MG63 (cell line): Measurements from ENCODE around the gene CCDC57. TPM values are rescaled to one million over a fixed set of nuclear protein-coding genes. Genes with fewer than 3 reads are reported as not detected.
"Not testable (repeated sequence)": the region's sequence is repeated elsewhere in the genome, so short reads cannot be mapped to it uniquely, and the experiment has no call there.

Experiments used
- DNase-seq: peaks from one replicate; pipeline ENCODE4 v3.0.0-alpha.2; 2020
- H3K27me3 ChIP-seq: fragments of 250-450 bp; sonication (Bioruptor Pico); 2 replicates; pipeline ENCODE4 v1.5.1; 2020; ENCODE audit warnings: mild to moderate bottlenecking, moderate library complexity
- H3K36me3 ChIP-seq: fragments of 250-450 bp; sonication (Bioruptor Pico); 2 replicates; pipeline ENCODE4 v1.5.1; 2020; ENCODE audit warnings: mild to moderate bottlenecking, moderate library complexity
- H3K4me3 ChIP-seq: fragments of 250-450 bp; sonication (Bioruptor Pico); 2 replicates; pipeline ENCODE4 v1.5.1; 2020; ENCODE audit warnings: mild to moderate bottlenecking, moderate library complexity
- H3K9me3 ChIP-seq: fragments of 250-450 bp; sonication (Bioruptor Pico); 2 replicates; pipeline ENCODE4 v1.5.1; 2020; ENCODE audit warnings: mild to moderate bottlenecking, moderate library complexity
- total RNA-seq: library from RNA; depleted of rRNA; stranded (reverse); fragments of >200 nt; shearing (Covaris generic); gene quantifications from 2 replicates; pipeline ENCODE4 v1.2.3, GENCODE V29; 2014; ENCODE audit warnings: low replicate concordance; rRNA removed

CCDC57 gene, protein sequence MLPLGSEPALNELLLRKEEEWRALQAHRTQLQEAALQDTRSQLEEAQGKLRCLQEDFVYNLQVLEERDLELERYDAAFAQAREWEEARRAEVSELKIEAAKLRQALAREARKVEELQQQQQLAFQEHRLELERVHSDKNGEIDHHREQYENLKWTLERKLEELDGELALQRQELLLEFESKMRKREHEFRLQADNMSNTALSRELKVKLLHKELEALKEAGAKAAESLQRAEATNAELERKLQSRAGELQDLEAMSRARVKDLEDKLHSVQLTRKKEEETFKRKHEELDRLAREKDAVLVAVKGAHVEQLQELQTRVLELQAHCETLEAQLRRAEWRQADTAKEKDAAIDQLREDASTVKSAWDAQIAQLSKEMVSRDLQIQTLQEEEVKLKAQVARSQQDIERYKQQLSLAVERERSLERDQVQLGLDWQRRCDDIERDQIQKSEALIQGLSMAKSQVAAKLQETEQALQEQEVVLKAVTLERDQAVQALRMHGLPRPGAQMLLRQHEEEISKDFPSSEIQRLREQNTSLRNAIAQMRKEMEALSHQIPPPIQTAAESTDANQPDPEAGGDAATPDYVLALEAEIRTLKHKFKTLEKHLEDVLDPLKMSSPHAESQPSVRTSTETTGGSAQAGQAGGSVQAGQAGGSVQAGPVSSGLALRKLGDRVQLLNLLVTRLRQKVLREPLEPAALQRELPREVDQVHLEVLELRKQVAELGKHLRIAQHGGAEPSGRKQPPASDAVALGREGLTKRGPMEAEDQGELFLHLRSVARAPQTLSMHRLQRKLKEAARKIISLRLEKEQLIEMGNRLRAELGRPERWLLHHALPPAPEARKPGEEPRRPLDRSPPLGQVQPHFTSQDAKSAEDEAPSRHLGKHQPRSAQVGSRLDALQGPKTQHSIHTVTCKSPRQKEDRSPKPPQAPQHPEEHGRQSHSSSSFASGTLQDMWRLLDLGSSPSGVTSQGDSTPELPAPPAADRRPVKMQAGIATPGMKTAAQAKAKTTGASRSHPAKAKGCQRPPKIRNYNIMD
- total RNA-seq, result 6.9 and 8.2 TPM in 2 replicates

DNA sequence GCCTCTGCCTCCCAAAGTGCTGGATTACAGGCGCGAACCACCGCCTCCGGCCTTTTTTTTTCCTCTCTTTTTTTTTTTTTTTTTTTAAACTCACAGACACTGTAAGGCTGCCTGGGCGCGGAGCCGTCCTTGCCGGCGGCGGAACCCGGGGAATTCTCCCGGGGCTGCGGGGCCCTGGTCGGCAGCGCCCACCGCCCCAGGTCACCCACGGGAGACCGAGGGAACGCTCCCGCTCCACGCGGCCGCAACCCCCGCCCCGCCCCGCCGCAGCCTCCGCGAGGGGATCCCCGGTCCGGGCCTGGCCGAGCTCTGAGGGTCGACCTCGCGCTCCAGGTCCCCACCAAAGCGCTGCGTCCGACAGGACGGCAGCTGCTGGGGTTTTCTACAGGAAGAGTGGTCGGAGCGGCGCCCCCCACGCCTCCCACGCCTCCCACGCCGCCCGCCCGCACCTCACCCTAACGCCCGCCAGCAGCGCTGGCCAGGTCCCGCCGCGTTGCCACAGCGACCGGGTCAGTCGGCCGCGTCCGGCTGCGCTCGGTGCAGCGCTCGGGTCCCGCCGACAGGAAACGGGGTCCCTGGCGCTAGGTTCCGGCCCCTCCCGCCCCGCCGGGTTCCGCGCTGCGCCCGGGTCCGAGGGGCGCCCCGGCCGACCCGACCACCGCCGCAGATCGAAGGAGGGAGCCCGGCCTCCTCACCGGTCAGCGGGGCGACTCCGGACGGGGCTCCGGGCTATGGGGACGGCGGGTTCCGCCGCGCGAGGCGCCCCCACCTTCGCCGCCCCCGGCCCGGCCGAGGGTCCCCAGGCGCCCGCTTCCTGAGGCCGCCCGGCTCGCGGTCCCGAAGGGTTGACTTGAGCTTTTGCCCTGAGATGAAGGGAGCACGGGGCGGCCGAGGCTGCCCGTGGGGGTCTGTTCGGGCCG lies at the start of gene CCDC57:
TSS of gene CCDC57 (minus strand) at position 512 of the 920 bp plus-strand sequence. CDS start 10,898 bp downstream, outside the sequence.
- peak; percentile 89 for DNase-seq
- H3K27me3 ChIP-seq, result no peaks in the 10 kb centered on the region
- no peaks in the 10 kb centered on the region for H3K36me3 ChIP-seq
- no peaks in the 10 kb centered on the region for H3K9me3 ChIP-seq
- peak within 1 kb of the TSS; percentile 91 for H3K4me3 ChIP-seq

DNA sequence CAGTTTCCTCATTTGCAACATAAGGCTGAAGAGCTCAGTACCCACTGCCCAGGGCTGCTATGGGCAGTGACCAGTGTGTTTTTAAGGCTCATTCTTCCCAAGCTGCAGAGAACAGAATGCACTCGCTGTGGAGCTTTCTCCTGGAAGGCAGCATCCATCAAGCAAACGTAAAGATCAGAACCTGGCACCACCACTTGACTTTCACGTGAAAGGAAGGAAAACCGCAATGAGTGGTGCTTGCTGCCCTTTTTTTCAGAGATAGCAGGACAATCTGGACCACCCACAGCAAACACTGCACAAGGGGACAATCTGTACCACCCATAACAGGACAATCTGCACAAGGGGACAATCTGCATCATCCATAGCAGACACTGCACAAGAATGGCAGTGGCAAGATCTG lies 49.7 kb upstream of the CCDC57 start:
- DNase-seq, result no peak
- no peak overlapping the region for H3K4me3 ChIP-seq
- peaks cover 97% of the 10 kb centered on the region for H3K36me3 ChIP-seq
- H3K9me3 ChIP-seq, result no peaks in the 10 kb centered on the region
- no peaks in the 10 kb centered on the region for H3K27me3 ChIP-seq

DNA sequence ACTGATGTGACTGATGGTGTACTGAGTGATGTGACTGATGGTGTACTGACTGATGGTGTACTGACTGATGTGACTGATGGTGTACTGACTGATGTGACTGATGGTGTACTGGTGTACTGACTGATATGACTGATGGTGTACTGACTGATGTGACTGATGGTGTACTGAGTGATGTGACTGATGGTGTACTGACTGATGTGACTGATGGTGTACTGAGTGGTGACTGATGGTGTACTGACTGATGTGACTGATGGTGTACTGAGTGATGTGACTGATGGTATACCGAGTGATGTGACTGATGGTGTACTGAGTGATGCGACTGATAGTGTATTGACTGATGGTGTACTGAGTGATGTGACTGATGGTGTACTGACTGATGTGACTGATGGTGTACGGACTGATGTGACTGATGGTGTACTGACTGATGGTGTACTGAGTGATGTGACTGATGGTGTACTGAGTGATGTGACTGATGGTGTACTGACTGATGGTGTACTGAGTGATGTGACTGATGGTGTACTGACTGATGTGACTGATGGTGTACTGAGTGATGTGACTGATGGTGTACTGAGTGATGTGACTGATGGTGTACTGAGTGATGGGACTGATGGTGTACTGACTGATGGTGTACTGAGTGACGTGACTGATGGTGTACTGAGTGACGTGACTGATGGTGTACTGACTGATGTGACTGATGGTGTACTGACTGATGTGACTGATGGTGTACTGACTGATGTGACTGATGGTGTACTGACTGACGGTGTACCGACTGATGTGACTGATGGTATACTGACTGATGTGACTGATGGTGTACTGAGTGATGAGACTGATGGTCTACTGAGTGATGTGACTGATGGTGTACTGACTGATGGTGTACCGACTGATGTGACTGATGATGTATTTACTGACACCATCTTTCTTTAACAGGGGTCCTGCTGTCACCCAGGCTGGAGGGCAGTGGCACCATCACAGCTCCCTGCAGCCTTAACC lies 47.6 kb upstream of the CCDC57 start:
- not testable (repeated sequence) for H3K9me3 ChIP-seq, DNase-seq, H3K27me3 ChIP-seq, H3K4me3 ChIP-seq
- H3K36me3 ChIP-seq, result peaks cover 97% of the 10 kb centered on the region

DNA sequence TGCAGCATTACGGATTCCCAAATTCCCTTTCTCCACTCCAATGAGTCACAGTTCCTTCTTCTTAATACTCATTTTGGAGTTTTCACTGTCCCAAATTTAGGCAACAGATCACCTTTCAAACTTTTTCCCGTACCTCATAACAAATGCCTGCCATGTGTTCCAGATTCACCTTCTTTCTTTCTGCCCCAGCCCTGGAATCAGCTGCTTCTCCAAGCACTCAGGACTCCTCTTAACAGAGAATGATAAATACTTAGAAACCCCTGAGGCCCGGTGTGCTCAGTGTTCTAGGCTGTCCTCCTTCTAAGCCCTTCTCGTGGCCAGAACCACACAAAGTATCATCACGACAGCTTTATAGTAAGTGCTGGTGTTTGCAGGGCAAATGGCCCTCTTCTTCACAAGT lies 45.9 kb upstream of the CCDC57 start:
- H3K4me3 ChIP-seq, result no peak overlapping the region
- DNase-seq, result no peak
- H3K36me3 ChIP-seq, result peaks cover 83% of the 10 kb centered on the region
- no peaks in the 10 kb centered on the region for H3K9me3 ChIP-seq
- H3K27me3 ChIP-seq, result no peaks in the 10 kb centered on the region

DNA sequence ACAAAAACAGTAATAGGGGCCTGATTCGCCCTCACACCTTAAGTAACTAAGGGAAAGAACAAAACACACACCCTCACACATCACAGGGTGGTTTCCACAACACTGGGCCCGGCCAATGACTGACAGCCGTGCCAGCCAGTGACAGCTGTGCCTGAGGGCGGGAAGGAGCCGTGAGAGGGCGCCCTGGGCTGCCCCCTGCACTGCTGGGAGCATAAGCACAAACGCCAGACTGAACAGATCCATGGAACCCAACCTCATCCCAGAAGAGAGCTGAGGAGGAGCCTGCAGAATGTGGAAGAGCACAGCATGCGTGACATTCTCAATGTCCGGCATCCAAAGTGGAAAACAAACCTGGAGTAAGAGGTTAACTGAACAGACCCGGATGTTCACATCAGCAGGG lies 44.8 kb upstream of the CCDC57 start:
- Histone ChIP-seq H3K36me3 (peaks cover 83% of the 10 kb centered on the region), H3K4me3 (no peak overlapping the region), H3K27me3 (no peaks in the 10 kb centered on the region), H3K9me3 (no peaks in the 10 kb centered on the region)
- no peak for DNase-seq

DNA sequence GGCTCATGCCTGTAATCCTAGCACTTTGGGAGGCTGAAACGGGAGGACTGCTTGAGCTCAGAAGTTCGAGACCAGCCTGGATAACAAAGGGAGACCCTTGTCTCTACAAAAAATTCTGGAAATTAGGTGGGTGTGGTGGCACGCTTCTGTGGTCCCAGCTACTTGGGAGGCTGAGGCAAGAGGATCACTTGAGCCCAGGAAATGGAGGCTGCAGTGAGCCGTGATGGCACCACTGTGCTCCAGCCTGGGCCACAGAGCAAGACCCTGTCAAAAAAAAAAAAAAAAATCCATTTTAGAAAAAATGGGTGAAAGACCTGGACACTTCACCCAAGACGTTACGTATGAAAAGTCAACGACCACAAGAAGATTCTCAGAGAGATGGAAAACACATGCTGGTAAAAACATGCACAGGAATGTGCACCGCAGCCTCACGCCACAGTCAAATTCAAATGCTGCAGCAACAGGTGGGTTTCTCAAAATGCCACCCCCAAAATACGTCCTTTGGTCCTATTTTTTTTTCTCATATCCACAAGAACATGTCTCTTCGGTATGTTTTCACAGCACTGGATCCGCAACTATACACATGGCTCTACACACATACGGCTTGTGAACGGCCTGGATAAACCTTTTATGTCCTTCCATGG lies 43.7 kb upstream of the CCDC57 start:
- no peak overlapping the region for H3K4me3 ChIP-seq
- H3K9me3 ChIP-seq, result no peaks in the 10 kb centered on the region
- no peaks in the 10 kb centered on the region for H3K27me3 ChIP-seq
- H3K36me3 ChIP-seq, result peaks cover 83% of the 10 kb centered on the region
- no peak for DNase-seq

DNA sequence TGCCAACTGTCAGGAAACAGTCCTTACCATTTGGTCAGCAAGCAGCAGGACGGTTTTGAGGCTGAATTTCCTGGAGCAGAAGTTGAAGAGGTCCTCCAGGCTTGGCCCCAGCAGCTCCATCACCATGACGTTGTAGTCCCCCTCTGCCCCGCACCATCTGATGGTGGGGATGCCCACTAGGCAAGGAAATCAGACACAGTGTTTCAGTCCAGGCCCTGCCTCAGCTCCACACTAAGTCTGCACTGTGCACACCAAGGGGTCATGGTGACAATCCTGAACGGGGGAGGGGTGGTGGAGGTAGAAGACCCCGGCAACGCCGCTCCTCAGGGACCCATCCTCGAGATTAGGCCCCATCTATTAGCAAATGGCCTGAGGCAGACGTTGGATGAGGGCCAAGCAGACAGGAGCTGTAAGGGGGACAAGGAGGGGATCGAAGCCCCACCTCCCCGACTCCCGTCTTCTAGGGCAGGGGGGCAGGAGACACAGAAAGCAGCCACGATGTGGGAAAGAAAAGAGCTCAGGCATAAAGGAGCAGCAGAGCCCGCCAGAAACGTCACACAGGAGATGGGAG lies 42.8 kb upstream of the CCDC57 start:
- H3K4me3 ChIP-seq, result no peak overlapping the region
- no peak for DNase-seq
- no peaks in the 10 kb centered on the region for H3K27me3 ChIP-seq
- H3K36me3 ChIP-seq, result peaks cover 83% of the 10 kb centered on the region
- H3K9me3 ChIP-seq, result no peaks in the 10 kb centered on the region

DNA sequence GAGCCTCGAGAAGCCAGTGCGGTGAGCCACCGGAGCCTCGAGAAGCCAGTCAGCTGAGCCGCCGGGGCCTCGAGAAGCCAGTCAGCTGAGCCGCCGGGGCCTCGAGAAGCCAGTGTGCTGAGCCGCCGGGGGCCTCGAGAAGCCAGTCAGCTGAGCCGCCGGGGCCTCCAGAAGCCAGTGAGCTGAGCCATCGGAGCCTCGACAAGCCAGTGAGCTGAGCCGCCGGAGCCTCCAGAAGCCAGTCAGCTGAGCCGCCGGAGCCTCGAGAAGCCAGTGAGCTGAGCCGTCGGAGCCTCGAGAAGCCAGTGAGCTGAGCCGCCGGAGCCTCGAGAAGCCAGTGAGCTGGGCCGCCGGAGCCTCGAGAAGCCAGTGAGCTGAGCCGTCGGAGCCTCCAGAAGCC lies 42.1 kb upstream of the CCDC57 start:
- DNase-seq, H3K27me3 ChIP-seq, H3K4me3 ChIP-seq, H3K9me3 ChIP-seq: not testable (repeated sequence)
- H3K36me3 ChIP-seq, result peaks cover 83% of the 10 kb centered on the region

DNA sequence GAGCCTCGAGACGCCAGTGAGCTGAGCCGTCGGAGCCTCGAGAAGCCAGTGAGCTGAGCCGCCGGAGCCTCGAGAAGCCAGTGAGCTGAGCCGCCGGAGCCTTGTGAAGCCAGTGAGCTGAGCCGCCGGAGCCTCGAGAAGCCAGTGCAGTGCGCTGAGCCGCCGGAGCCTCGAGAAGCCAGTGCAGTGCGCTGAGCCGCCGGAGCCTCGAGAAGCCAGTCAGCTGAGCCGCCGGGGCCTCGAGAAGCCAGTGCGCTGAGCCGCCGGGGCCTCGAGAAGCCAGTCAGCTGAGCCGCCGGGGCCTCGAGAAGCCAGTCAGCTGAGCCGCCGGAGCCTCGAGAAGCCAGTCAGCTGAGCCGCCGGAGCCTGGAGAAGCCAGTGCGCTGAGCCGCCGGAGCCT lies 41.5 kb upstream of the CCDC57 start:
- peaks cover 83% of the 10 kb centered on the region for H3K36me3 ChIP-seq

DNA sequence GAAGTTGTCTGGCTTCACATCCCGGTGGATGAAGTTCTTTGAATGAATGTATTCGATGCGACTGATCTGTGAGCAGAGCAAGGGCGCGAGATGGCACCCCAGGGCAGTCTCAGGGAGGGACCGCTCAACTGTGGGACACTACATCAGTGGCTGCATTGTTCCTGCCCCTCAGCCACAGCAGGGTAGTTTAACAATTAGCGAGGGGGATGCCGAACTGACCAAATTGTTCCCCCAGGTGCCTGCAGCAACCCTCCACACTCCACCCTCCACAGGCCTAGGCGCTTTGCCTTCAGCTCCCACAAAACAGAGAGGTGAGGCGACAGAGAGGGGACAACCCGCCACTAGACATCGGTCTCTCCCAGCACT lies 40.5 kb upstream of the CCDC57 start:
- no peak for DNase-seq
- no peak overlapping the region for H3K4me3 ChIP-seq
- no peaks in the 10 kb centered on the region for H3K27me3 ChIP-seq
- H3K9me3 ChIP-seq, result no peaks in the 10 kb centered on the region
- peaks cover 83% of the 10 kb centered on the region for H3K36me3 ChIP-seq

More for the DNA sequence above, 41.5 kb upstream of the CCDC57 start:
- DNase-seq, H3K9me3 ChIP-seq, H3K4me3 ChIP-seq, H3K27me3 ChIP-seq: not testable (repeated sequence)

DNA sequence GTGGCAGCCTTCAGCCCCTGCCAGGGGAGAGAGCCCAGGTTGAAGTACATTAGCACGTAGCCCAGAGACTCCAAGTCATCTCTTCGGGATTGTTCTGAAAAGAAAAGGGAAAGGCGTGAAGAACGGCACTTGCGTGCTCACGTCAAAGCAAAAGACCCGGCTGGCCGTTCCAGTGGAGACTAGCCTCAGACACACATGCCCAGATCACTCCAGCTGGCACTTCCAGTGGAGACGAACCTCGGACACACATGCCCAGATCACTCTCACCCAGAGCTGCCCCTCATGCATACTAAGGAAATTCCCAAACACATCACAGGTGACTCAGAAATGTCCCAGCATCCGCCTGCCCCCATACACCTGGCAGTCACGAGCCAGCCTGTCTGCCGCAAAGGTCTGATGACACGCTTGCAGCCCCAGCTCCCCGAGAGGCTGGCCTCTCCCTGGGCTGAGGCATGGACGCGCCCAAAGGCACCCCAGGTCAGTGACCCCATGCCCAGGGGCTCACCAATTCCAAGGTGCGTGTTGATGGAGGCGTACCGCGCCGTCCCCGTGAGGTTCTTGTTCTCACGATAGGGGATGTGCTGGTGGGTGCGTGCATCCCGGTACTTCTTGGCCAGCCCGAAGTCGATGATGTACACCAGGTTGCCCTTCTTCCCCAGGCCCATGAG lies 40.0 kb upstream of the CCDC57 start:
- H3K36me3 ChIP-seq, result peaks cover 85% of the 10 kb centered on the region
- no peaks in the 10 kb centered on the region for H3K27me3 ChIP-seq
- no peak overlapping the region for H3K4me3 ChIP-seq
- DNase-seq, result no peak
- H3K9me3 ChIP-seq, result no peaks in the 10 kb centered on the region

DNA sequence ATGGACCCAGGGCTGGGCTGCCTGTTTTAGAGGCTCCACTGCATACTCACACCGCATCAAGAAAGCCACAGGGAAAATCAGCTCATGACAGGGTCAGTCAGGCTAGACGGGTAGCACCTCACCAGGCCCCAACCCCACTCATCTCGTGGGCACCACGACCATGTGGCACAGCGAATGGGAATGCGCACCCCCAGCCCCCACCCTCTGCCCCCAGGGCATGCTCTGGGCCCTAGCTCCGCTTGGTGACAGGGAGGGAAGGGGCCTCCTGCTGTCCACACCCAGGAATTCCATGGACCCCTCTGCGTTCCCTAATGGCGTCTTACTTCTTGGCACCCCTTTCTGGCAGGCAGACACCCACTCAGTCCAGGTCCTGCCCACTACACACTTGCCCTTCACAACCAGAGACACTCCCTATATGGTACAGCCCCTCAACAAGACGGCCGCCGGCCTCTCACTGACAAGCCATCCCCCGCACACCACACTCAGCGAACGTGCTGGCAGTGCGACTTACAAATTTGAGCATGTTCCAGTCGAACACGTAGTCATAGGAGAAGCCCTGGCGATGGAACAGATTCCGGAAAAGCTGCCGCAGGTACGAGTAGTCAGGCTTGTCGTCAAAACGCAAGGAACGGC lies 38.3 kb upstream of the CCDC57 start:
- Histone ChIP-seq H3K9me3 (no peaks in the 10 kb centered on the region), H3K36me3 (peaks cover 85% of the 10 kb centered on the region), H3K27me3 (no peaks in the 10 kb centered on the region), H3K4me3 (no peak overlapping the region)
- DNase-seq, result no peak

DNA sequence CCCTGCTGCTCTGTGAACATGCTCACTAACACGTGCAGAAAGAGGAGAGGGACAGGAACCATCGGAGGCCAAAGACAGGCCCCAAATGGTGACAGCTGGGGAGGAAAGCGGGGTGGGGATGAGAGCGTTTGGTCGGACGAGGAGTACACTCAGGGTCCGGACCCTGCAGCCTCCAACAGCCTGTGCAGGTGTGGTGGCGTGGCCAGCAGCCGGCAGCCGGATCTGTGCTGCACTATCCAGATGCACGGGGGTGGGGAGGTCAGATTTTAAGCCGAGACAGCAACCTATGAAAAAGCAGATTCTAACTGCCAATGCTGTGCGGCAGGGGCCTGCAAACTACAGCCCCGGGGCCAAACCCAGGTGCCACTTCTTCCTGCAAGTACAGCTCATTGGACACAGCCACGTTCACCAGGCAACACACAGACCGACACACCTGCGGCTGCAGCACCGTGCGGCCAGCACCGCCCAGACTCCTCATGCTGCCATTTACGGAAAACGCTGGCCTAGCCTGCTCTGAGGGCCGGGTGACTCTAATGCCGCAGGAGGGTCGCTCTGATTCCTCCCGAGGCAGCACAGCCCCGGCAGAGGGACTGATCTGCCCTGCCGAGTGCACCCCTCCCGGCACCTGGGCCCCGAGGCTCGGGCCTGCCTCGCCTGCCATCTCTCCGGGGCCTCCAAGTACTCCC lies 37.4 kb upstream of the CCDC57 start:
- Histone ChIP-seq H3K9me3 (no peaks in the 10 kb centered on the region), H3K36me3 (peaks cover 85% of the 10 kb centered on the region), H3K27me3 (no peaks in the 10 kb centered on the region), H3K4me3 (no peak overlapping the region)
- DNase-seq, result no peak
